MM.1S (cell line): ENCODE results near the gene RMI2.

ENCODE experiments used
- DNase-seq: peaks from one replicate; pipeline ENCODE4 v3.0.0-alpha.2; 2015
- H2AFZ ChIP-seq: fragments of 300-600 bp; sonication (generic); 2 replicates; pipeline ENCODE4 v1.6.0; 2016; ENCODE audit warnings: antibody characterized with exemption, low read length
- H3F3A ChIP-seq: fragments of 300-600 bp; sonication (generic); 2 replicates; pipeline ENCODE4 v1.6.1; 2016; ENCODE audit warnings: mild to moderate bottlenecking, antibody characterized with exemption, low read length, moderate library complexity, mixed read lengths; ENCODE audit not compliant: insufficient read depth
- H3K27ac ChIP-seq: fragments of 300-600 bp; sonication (generic); 2 replicates; pipeline ENCODE4 v1.5.1; 2016; ENCODE audit warnings: mild to moderate bottlenecking, low read length
- H3K27me3 ChIP-seq: fragments of 300-600 bp; sonication (generic); replicated peaks from 2 replicates; pipeline ENCODE4 v1.6.0; 2016; ENCODE audit warnings: low read length; ENCODE audit not compliant: insufficient read depth
- H3K36me3 ChIP-seq: fragments of 300-600 bp; sonication (generic); replicated peaks from 2 replicates; pipeline ENCODE4 v1.6.1; 2016; ENCODE audit warnings: mild to moderate bottlenecking, low read length, mixed read lengths; ENCODE audit not compliant: insufficient read depth
- H3K4me1 ChIP-seq: fragments of 300-600 bp; sonication (generic); 2 replicates; pipeline ENCODE4 v1.6.1; 2016; ENCODE audit warnings: low read length, mixed read lengths
- H3K4me2 ChIP-seq: fragments of 300-600 bp; sonication (generic); 2 replicates; pipeline ENCODE4 v1.6.0; 2016; ENCODE audit warnings: low read depth, low read length
- H3K4me3 ChIP-seq: fragments of 300-600 bp; sonication (generic); 2 replicates; pipeline ENCODE4 v1.5.1; 2016; ENCODE audit warnings: low read length, mixed read lengths
- H3K79me2 ChIP-seq: fragments of 300-600 bp; sonication (generic); 2 replicates; pipeline ENCODE4 v1.6.1; 2016; ENCODE audit warnings: mixed run types, low read length, mixed read lengths
- H3K9ac ChIP-seq: fragments of 300-600 bp; sonication (generic); 2 replicates; pipeline ENCODE4 v1.6.1; 2016; ENCODE audit warnings: low read length, mixed read lengths
- H3K9me2 ChIP-seq: fragments of 300-600 bp; sonication (generic); replicated peaks from 2 replicates; pipeline ENCODE4 v1.6.1; 2016; ENCODE audit warnings: mild to moderate bottlenecking, low read length, mixed read lengths; ENCODE audit not compliant: insufficient read depth
- H3K9me3 ChIP-seq: fragments of 300-600 bp; sonication (generic); replicated peaks from 2 replicates; pipeline ENCODE4 v1.6.1; 2016; ENCODE audit warnings: mild to moderate bottlenecking, low read length, mixed read lengths; ENCODE audit not compliant: insufficient read depth
- H4K20me1 ChIP-seq: fragments of 300-600 bp; sonication (generic); 2 replicates; pipeline ENCODE4 v1.6.1; 2016; ENCODE audit warnings: mild to moderate bottlenecking, low read length, moderate library complexity, mixed read lengths; ENCODE audit not compliant: insufficient read depth
- CTCF ChIP-seq: fragments of 300-600 bp; sonication (generic); IDR thresholded peaks from 2 replicates; pipeline ENCODE4 v1.5.1; 2016; ENCODE audit warnings: antibody characterized with exemption, low read length, mixed read lengths
- EZH2 ChIP-seq: fragments of 300-600 bp; sonication (generic); optimal IDR thresholded peaks from 2 replicates; pipeline ENCODE3; 2017; ENCODE audit warnings: low read depth, mild to moderate bottlenecking, antibody characterized with exemption, low read length, mixed read lengths
- EZH2phosphoT487 ChIP-seq: fragments of 300-600 bp; sonication (generic); IDR thresholded peaks from 2 replicates; pipeline ENCODE4 v1.6.1; 2018; ENCODE audit warnings: antibody characterized with exemption, low read length

RMI2 gene

GRCh38 chr16:11319529-11320146, 25.6 kb upstream of the RMI2 start:
- Histone ChIP-seq H4K20me1 (no peaks in the 10 kb centered on the region), H3K27me3 (no peaks in the 10 kb centered on the region), H3K4me1 (no peaks in the 10 kb centered on the region), H3K79me2 (no peaks in the 10 kb centered on the region), H3K4me2 (no peak overlapping the region), H3F3A (no peaks in the 10 kb centered on the region), H3K27ac (no peak overlapping the region), H3K4me3 (no peak overlapping the region), H3K9ac (no peak overlapping the region), H3K36me3 (no peaks in the 10 kb centered on the region), H3K9me3 (no peaks in the 10 kb centered on the region), H3K9me2 (no peaks in the 10 kb centered on the region), H2AFZ (no peak overlapping the region)
- TF ChIP-seq CTCF (no peak), EZH2 (no peak)
- no peak for DNase-seq

- no peak for DNase-seq
- H3K27ac ChIP-seq, result no peak overlapping the region
- H3K4me2 ChIP-seq, result no peak overlapping the region
These were observed 25.1 kb upstream of the RMI2 start for GRCh38 chr16:11320170-11320569.

GRCh38 chr16:11321662-11322061, 23.6 kb upstream of the RMI2 start:
- Histone ChIP-seq H3K9me3 (no peaks in the 10 kb centered on the region), H3K79me2 (no peaks in the 10 kb centered on the region), H3K27me3 (no peaks in the 10 kb centered on the region), H3K9ac (no peak overlapping the region), H3K4me1 (peaks cover 6% of the 10 kb centered on the region; the same call in 1 of the 2 replicates), H3K36me3 (no peaks in the 10 kb centered on the region), H2AFZ (no peak overlapping the region), H3K4me3 (no peak overlapping the region), H3K9me2 (no peaks in the 10 kb centered on the region), H3K4me2 (no peak overlapping the region), H3F3A (no peaks in the 10 kb centered on the region), H4K20me1 (no peaks in the 10 kb centered on the region), H3K27ac (no peak overlapping the region)
- DNase-seq, result no peak
- TF ChIP-seq EZH2phosphoT487, result no peak
- TF ChIP-seq CTCF, result no peak
- no peak for TF ChIP-seq EZH2

More at GRCh38 chr16:11320170-11320569, 25.1 kb upstream of the RMI2 start:
- no peaks in the 10 kb centered on the region for H3K27me3 ChIP-seq
- H3K9me2 ChIP-seq, result no peaks in the 10 kb centered on the region
- H2AFZ ChIP-seq, result no peak overlapping the region
- H4K20me1 ChIP-seq, result no peaks in the 10 kb centered on the region
- H3K36me3 ChIP-seq, result no peaks in the 10 kb centered on the region
- no peaks in the 10 kb centered on the region for H3K79me2 ChIP-seq
- H3K9me3 ChIP-seq, result no peaks in the 10 kb centered on the region
- no peaks in the 10 kb centered on the region for H3K4me1 ChIP-seq
- no peak overlapping the region for H3K4me3 ChIP-seq
- H3K9ac ChIP-seq, result no peak overlapping the region
- H3F3A ChIP-seq, result no peaks in the 10 kb centered on the region
- TF ChIP-seq EZH2phosphoT487 (no peak), CTCF (no peak), EZH2 (no peak)
